Kidney (tissue), 14 donors: ENCODE measurements around the gene ACTN3. TPM values are rescaled to one million over a fixed set of nuclear protein-coding genes. Genes with fewer than 3 reads are reported as not detected.

Experiments used
- DNase-seq, 5 donors: peaks; one replicate each; pipeline ENCODE4 v3.0.0-alpha.2; 2013 to 2020
- FAIRE-seq: peaks from 2 replicates; lab custom pipeline; 2012; peaks lifted over from hg19 to GRCh38; lab: Jason Lieb, UNC
- H3K27ac ChIP-seq, 2 donors: one replicate each; pipeline ENCODE4 v1.7.0; 2013; ENCODE audit warnings: low read depth in 2 of 2, low read length in 2 of 2, inconsistent platforms in 1 of 2
- H3K27me3 ChIP-seq: one replicate; pipeline ENCODE4 v1.7.1; 2013; ENCODE audit warnings: low read length, inconsistent platforms; ENCODE audit not compliant: control insufficient read depth, insufficient read depth
- H3K36me3 ChIP-seq, 3 donors: one replicate each; pipeline versions ENCODE4 v1.7.0 to v1.7.1; 2013; ENCODE audit warnings: low read length in 3 of 3, control low read depth in 1 of 3, inconsistent platforms in 1 of 3; ENCODE audit not compliant: insufficient read depth in 3 of 3, control insufficient read depth in 2 of 3
- H3K4me1 ChIP-seq, 3 donors: one replicate each; pipeline versions ENCODE4 v1.7.0 to v1.7.1; 2013; ENCODE audit warnings: low read length in 3 of 3, inconsistent platforms in 1 of 3, low read depth in 1 of 3; ENCODE audit not compliant: control insufficient read depth in 2 of 3, insufficient read depth in 2 of 3
- H3K4me3 ChIP-seq, 3 donors: one replicate each; pipeline versions ENCODE4 v1.7.0 to v1.8.1; 2013; ENCODE audit warnings: low read length in 3 of 3, control low read depth in 1 of 3, inconsistent platforms in 1 of 3
- H3K9ac ChIP-seq, 3 donors: one replicate each; pipeline versions ENCODE4 v1.7.0 to v1.7.1; 2013; ENCODE audit warnings: low read length in 3 of 3, control low read depth in 1 of 3, inconsistent platforms in 1 of 3
- H3K9me3 ChIP-seq, 3 donors: one replicate each; pipeline versions ENCODE4 v1.7.0 to v1.7.1; 2013; ENCODE audit warnings: low read length in 3 of 3, control low read depth in 1 of 3, inconsistent platforms in 1 of 3; ENCODE audit not compliant: control insufficient read depth in 2 of 3, insufficient read depth in 1 of 3
- intact Hi-C: fragments of 100-400 bp; cut with DNase I; formaldehyde crosslinking; loops from one replicate; pipeline ENCODE4 v1.11.1; 2022
- polyA plus RNA-seq: library from polyadenylated mRNA; stranded (reverse); fragments of 350-450 nt; fragmentation: Illumina TruSeq; extraction: RNeasy Lipid Tissue Mini Kit (QIAGEN cat#74804); gene quantifications from one replicate; pipeline ENCODE4 v1.2.3, GENCODE V29; 2014; ENCODE audit warnings: low read depth, low replicate concordance; ENCODE audit not compliant: insufficient read depth
- total RNA-seq: library from RNA; stranded (reverse); fragmentation: NEBNext Ultra II Directional; extraction: Animal tissue kit (Norgen Biotek cat#: 25700); gene quantifications from one replicate; pipeline ENCODE4 v1.2.1, GENCODE V29; 2021
- TF ChIP-seq, protein P1 (sequence below): IDR thresholded peaks from 3 replicates; pipeline ENCODE4 v1.5.1; 2012; ENCODE audit warnings: mild to moderate bottlenecking, moderate library complexity, borderline replicate concordance; ENCODE audit not compliant: insufficient read depth; ENCODE audit errors: extremely low read depth
- donor health status: control.
- donor health status: control.
- donor health status: control.
- donor health status: control.
- donor health status: control.
- donor health status: DM: yes; HTN: yes; CAD: no.
- donor health status: Normal renal cell carcinoma (clear cell type).

ACTN3 gene
- total and polyA plus RNA-seq, 2 donors from 2014 or later, result 0.16 TPM; not detected in 1

DNA sequence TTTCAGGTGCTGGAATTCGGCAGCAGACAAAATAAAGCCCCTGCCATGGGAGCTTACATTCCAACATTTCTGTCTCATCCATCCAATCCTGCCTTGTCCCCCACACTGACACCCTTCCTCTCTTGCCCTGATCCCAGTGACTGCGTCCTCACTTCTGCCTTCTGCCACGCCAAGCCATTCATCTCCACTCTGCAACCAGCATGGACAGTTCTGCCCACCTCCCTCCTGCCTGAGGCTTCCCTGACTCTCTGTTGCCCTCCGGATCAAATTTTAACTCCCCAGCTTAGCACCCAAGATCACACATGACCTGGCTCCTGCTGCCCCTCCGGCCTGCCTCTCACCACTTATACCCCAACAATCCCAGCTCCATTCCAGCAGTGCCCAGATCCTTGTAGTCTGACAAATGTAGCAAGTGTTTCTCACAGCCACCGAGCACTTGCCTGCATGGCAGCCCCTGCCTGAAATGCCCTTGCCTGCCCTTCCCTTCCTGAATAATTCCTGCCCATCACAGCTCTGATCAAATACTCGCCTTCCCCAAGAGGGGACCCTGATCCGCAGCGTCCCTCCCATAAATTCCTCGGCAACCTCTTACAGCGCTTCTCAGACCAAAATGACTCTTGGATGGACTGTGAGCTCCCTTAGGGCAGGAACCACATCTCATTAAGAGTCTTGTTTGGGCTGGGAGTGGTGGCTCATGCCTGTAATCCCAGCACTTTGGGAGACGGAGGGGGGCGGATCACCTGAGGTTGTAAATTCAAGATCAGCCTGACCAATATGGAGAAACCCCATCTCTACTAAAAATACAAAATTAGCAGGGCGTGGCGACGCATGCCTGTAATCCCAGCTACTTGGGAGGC is 2.3 kb downstream of the ACTN3 start:
- peaks cover 0 to 5% (median 4%) of the 10 kb centered on the region in 3 donors for H3K4me1 ChIP-seq
- DNase-seq, result no peak
- no peaks in the 10 kb centered on the region for H3K36me3 ChIP-seq
- no peak for FAIRE-seq
- intact Hi-C loops, result no loop called here
- no peak overlapping the region for H3K27ac ChIP-seq
- no peaks in the 10 kb centered on the region for H3K9me3 ChIP-seq
- H3K4me3 ChIP-seq, result no peak overlapping the region
- TF ChIP-seq, protein P1, sequence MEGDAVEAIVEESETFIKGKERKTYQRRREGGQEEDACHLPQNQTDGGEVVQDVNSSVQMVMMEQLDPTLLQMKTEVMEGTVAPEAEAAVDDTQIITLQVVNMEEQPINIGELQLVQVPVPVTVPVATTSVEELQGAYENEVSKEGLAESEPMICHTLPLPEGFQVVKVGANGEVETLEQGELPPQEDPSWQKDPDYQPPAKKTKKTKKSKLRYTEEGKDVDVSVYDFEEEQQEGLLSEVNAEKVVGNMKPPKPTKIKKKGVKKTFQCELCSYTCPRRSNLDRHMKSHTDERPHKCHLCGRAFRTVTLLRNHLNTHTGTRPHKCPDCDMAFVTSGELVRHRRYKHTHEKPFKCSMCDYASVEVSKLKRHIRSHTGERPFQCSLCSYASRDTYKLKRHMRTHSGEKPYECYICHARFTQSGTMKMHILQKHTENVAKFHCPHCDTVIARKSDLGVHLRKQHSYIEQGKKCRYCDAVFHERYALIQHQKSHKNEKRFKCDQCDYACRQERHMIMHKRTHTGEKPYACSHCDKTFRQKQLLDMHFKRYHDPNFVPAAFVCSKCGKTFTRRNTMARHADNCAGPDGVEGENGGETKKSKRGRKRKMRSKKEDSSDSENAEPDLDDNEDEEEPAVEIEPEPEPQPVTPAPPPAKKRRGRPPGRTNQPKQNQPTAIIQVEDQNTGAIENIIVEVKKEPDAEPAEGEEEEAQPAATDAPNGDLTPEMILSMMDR, result no peak
- no peaks in the 10 kb centered on the region for H3K27me3 ChIP-seq
- H3K9ac ChIP-seq, result no peak overlapping the region

DNA sequence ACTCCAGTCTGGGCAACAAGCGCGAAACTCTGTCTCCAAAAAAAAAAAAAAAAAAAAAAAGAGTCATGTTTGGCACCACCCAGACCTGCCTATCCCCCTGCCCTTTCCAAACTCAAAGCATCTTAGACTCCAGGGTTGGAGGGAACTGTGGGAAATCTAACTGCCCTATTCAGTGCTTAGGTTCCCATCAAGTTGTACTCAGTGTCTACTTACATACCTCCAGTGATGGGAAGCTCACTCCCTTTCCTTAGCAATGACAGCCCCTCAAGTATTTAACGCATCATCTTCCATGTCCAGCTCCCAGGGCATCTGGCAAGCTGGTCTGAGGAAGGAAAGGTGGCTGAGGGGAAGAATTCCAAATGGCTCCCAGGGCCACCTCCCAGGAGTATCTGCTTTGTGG is 3.0 kb downstream of the ACTN3 start:
- FAIRE-seq (no peak), DNase-seq (no peak)
- Histone ChIP-seq H3K36me3 (no peaks in the 10 kb centered on the region), H3K27ac (no peak overlapping the region), H3K27me3 (no peaks in the 10 kb centered on the region), H3K4me1 (peaks cover 0 to 5% (median 4%) of the 10 kb centered on the region in 3 donors), H3K9me3 (no peaks in the 10 kb centered on the region), H3K4me3 (no peak overlapping the region), H3K9ac (no peak overlapping the region)
- TF ChIP-seq, protein P1, result no peak
- intact Hi-C loops, result no loop called here

DNA sequence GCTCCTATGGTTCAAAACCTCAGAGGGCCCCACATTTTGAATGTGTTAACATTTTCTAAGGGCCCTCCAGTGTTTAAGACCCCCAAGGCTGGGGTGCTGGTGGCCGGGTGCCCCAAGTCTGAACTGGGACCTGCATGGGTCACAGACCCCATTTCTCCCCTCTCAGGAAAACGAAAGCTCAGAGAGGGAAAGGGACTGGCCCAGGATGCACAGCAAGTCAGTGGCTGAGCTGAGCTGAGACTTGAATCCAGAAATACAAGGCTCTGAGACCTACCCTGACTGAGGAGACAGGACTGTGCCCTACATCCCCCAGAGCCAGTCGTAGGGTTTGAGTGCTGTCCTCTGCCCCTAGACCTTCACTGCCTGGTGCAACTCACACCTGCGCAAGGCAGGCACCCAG is 4.2 kb downstream of the ACTN3 start:
- TF ChIP-seq, protein P1, result no peak
- Histone ChIP-seq H3K27ac (no peak overlapping the region), H3K27me3 (no peaks in the 10 kb centered on the region), H3K9ac (no peak overlapping the region), H3K4me3 (no peak overlapping the region), H3K9me3 (no peaks in the 10 kb centered on the region), H3K4me1 (peaks cover 0 to 4% (median 3%) of the 10 kb centered on the region in 3 donors), H3K36me3 (no peaks in the 10 kb centered on the region)
- FAIRE-seq, result no peak
- intact Hi-C loops, result no loop called here
- DNase-seq, result no peak
